CD4-positive, alpha-beta T cell treated with Interleukin-1 beta for 1 hour (primary cell): ENCODE data around the gene THADA.
"Not testable (repeated sequence)": the region's sequence is repeated elsewhere in the genome, so short reads cannot be mapped to it uniquely, and the experiment has no call there.

ENCODE experiments used
- DNase-seq, 2 donors: peaks; one replicate each; pipeline ENCODE4 v3.0.0-alpha.2; 2020 to 2022

The THADA gene

GRCh38 chr2:43405829-43406228, 190.0 kb downstream of the THADA start:
- no peak for DNase-seq

GRCh38 chr2:43402452-43402937, 193.3 kb downstream of the THADA start:
- DNase-seq = no peak

GRCh38 chr2:43402002-43402401, 193.8 kb downstream of the THADA start:
- DNase-seq = no peak

- DNase-seq = no peak
Observed at GRCh38 chr2:43400508-43400907, 195.3 kb downstream of the THADA start.

GRCh38 chr2:43399515-43400264, 196.1 kb downstream of the THADA start:
- no peak for DNase-seq

GRCh38 chr2:43399098-43399497, 196.7 kb downstream of the THADA start:
- DNase-seq = no peak

GRCh38 chr2:43397821-43398220, 198.0 kb downstream of the THADA start:
- DNase-seq = no peak

- DNase-seq = no peak
Observed at GRCh38 chr2:43397411-43397810, 198.4 kb downstream of the THADA start.

- not testable (repeated sequence) for DNase-seq
Observed at GRCh38 chr2:43396344-43396743, 199.5 kb downstream of the THADA start.

- no peak for DNase-seq
Observed at GRCh38 chr2:43393918-43394317, 201.9 kb downstream of the THADA start.

- no peak for DNase-seq
Observed at GRCh38 chr2:43391878-43392215, 204.0 kb downstream of the THADA start.

- no peak for DNase-seq
Observed at GRCh38 chr2:43391201-43391877, 204.5 kb downstream of the THADA start.

GRCh38 chr2:43389581-43390466, 206.0 kb downstream of the THADA start:
- DNase-seq = no peak

GRCh38 chr2:43388371-43388770, 207.5 kb downstream of the THADA start:
- no peak for DNase-seq

GRCh38 chr2:43387092-43388062, 208.5 kb downstream of the THADA start:
- no peak for DNase-seq

- not testable (repeated sequence) for DNase-seq
Observed at GRCh38 chr2:43386679-43387078, 209.2 kb downstream of the THADA start.

- no peak for DNase-seq
Observed at GRCh38 chr2:43384143-43384542, 211.7 kb downstream of the THADA start.

GRCh38 chr2:43383533-43383932, 212.3 kb downstream of the THADA start:
- DNase-seq = no peak

GRCh38 chr2:43379494-43379893, 216.3 kb downstream of the THADA start:
- DNase-seq = no peak

- no peak for DNase-seq
Observed at GRCh38 chr2:43377327-43377726, 218.5 kb downstream of the THADA start.

GRCh38 chr2:43376523-43377198, 219.2 kb downstream of the THADA start:
- DNase-seq = no peak
